GM12873 (cell line): Measurements from ENCODE around the gene C5orf34.

Source experiments
- CTCF ChIP-seq: IDR thresholded peaks from 2 replicates; pipeline ENCODE4 v1.5.1; 2012; ENCODE audit warnings: low read depth, mild to moderate bottlenecking, moderate library complexity, low read length, control low read depth; ENCODE audit not compliant: insufficient read depth; ENCODE audit errors: missing control alignments

The C5orf34 gene

GRCh38 chr5:43514816-43515677 is at the start of gene C5orf34:
C5orf34 (minus strand) TSS chr5:43515148; CDS start chr5:43509339, 5,809 bp downstream.
- no peak for TF ChIP-seq CTCF

GRCh38 chr5:43564289-43564850 is 49.4 kb upstream of the C5orf34 start:
- no peak for TF ChIP-seq CTCF

DNA sequence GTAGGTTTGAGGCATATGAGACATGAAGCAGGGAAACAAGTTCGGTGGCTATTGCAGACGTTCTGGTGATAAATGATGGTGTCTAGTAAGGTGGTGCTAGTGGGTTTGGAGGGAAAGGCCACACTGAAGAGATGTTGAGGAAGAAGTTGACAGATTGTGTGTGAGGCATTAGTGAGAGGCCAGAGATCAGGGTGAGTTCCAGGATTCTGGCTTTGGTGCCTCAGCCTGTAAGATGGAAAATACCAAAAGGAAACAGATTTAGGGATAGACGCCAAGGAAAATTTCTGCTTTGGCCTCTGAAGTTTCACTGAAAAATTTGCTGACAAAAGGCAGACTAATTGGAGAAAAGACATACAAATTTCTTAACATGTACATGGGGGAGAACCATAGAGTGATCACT is 48.4 kb upstream of the C5orf34 start:
- TF ChIP-seq CTCF, result no peak

- TF ChIP-seq CTCF, result no peak
Observed at GRCh38 chr5:43561356-43561755, 46.4 kb upstream of the C5orf34 start.

DNA sequence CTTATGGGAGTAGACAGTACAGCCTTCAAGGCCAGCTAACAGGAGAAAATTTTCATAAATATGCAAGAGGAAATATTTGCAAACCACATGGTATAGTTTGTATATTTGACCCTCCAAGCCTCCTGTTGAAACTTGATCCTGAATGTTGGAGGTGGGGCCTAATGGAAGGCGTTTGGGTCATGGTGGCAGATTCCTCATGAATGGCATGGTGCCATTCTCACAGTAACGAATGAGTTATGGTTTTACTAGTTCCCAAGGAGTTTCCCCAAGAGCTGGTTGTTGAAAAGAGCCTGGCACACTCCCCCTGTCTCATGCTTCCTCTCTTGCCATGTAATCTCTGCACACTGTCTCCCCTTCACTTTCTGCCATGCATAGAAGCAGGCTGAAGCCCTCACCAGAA is 45.2 kb upstream of the C5orf34 start:
- no peak for TF ChIP-seq CTCF

DNA sequence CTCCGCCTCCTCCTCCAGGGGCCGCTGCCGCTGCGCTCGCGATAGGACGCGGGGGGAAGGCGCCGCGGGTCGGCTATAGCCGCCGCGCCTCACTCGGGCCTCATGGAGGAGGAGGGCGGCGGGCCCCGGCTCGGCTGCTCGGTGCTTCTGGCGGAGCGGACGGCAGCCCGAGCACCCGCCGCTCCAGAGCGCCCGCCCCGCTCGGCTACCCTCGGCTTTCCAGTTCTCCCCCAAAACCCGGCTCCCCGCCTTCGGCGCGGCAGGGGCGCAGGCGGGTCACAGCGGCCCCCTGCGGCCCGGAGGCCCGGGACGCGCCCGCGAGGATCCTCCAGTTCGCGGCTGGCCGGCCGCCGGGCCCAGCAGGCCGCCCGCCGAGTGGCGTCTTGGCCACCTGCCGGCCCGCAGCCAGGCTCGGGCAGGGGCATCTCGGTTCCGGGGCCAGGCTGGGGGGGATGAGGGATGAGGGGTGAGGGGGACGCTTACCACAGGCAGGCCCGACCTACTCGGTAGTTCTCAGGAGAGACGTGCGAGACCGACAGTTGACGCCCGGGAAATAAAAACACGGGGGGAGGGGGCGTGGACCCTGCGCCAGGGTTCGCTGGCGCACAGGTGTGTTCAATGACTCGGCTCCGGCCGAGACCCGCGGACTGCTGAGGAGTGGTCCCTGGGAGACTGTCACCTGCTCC is 42.1 kb upstream of the C5orf34 start, which contains the start of gene PAIP1:
Gene PAIP1 (minus strand): TSS at position 221 of the 686 bp plus-strand sequence. CDS start 231 bp downstream, outside the sequence.
- peak; percentile 44 for TF ChIP-seq CTCF

GRCh38 chr5:43555895-43556606 is 41.1 kb upstream of the C5orf34 start:
- TF ChIP-seq CTCF, result no peak
